NCI-H748 (cell line): ENCODE data around the gene PMF1.
A peak's percentile ranks its signal among the peaks of the same experiment; 100 is the strongest.
"Not testable (repeated sequence)": the region's sequence is repeated elsewhere in the genome, so short reads cannot be mapped to it uniquely, and the experiment has no call there.

Experiments used
- DNase-seq: peaks from one replicate; lab custom pipeline; 2025; ENCODE audit not compliant: unreplicated experiment; lab: John Stamatoyannopoulos, UW

PMF1 gene

GRCh38 chr1:156195853-156196252, 17.0 kb upstream of the PMF1 start:
- no peak for DNase-seq

GRCh38 chr1:156196445-156196844, 16.4 kb upstream of the PMF1 start:
- DNase-seq: no peak

DNA sequence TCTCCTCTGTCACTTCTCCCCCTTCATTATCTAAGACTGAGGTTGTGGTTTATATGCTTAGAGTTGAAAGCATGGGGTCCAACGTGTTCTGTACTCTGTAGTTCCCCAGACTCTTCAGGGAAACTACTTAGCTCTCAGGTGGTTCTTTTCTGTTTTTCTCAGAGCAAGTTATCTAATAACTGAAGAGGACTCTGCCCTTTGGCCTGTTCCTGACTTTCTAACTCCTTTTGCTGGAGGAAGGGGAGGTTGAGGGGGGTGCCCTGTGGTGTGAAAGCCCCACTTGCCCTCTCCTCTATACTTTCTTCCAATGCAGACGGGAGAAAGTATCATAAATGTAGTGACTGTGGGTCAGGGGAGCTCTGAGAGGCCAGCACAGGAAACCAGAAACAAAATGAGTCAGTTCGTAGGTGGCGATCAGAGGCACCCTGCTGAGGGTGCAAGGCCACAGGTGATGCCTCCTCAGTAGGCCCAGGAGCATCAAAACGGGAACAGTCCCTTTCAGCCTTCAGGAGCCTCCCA, 13.9 kb upstream of the PMF1 start:
- DNase-seq: no peak

DNA sequence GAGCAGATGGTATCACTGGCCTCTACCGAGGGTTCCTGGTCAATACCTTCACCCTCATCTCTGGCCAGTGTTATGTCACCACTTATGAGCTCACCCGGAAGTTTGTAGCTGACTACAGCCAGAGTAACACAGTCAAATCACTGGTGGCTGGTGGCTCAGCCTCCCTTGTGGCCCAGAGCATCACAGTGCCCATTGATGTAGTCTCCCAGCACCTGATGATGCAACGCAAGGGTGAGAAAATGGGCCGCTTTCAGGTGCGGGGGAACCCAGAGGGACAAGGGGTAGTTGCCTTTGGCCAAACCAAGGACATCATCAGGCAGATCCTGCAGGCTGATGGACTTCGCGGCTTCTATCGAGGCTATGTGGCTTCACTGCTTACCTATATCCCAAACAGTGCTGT, 12.8 kb upstream of the PMF1 start:
- DNase-seq: no peak

- DNase-seq: no peak
Observed at GRCh38 chr1:156203331-156203730, 9.5 kb upstream of the PMF1 start.

DNA sequence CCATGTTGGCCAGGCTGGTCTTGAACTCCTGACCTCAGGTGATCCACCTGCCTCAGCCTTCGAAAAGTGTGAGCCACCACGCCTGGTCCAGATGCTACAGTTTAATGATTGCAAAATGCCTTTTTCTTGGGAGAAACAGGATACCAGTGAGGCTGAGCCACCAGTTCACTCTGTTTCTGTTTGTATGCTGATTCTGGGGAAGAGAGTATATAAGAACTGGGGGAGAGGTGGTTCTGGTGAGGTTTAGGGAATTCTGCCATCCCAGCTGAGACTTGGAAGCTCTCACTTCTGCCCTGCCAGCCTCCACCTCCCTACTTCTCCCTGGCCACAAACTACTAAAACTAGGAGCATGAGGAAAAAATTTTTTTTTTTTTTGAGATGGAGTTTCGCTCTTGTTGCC, 8.1 kb upstream of the PMF1 start:
- DNase-seq: no peak

DNA sequence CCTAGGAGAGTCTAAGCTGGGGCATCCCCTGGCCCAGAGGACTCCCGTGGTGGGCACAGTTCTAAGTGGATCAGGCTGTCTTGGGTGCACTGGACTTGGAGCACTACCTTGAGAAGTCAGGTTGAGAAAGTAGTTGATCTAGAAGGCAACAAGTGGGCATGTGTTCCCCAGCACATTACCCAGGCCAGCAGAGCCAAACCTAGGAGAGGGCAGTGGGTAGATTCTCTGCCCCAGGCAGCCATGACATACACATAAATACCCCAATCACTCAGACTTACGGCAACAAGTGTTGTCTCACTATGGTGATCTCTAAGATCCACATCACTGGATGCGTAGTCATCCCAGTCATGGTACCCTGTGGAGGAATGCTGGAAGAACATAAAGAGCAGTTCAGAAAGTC, 1.6 kb upstream of the PMF1 start:
- no peak for DNase-seq

GRCh38 chr1:156212130-156212529, 677 bp upstream of the PMF1 start:
- peak; percentile 19 for DNase-seq

GRCh38 chr1:156213644-156213966, 798 bp downstream of the PMF1 start:
- DNase-seq: no peak

GRCh38 chr1:156214024-156214748, 1.4 kb downstream of the PMF1 start:
- peak; percentile 12 for DNase-seq

DNA sequence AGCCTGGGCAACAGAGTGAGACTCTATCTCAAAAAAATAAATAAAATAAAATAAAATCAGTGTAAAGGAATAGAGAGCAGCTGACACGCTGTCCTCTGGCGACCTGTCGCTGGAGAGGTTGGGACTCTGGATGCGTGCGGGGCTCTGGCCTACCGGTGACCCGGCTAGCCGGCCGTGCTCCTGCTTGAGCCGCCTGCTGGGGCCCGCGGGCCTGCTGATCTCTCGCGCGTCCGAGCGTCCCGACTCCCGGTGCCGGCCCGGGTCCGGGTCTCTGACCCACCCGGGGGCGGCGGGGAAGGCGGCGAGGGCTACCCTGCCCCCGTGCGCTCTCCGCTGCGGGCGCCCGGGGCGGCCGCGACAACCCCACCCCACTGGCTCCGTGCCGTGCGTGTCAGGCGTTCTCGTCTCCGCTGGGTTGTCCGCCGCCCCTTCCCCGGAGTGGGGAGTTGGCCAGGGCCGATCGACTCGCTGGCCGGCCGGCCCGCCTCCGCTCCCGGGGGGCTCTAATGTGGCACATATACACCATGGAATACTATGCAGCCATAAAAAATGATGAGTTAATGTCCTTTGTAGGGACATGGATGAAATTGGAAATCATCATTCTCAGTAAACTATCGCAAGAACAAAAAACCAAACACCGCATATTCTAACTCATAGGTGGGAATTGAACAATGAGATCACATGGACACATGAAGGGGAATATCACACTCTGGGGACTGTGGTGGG, 3.7 kb downstream of the PMF1 start:
- not testable (repeated sequence) for DNase-seq

- no peak for DNase-seq
Observed at GRCh38 chr1:156217871-156218270, 5.1 kb downstream of the PMF1 start.

GRCh38 chr1:156220226-156220625, 7.4 kb downstream of the PMF1 start:
- no peak for DNase-seq

- no peak for DNase-seq
Observed at GRCh38 chr1:156221986-156222692, 9.3 kb downstream of the PMF1 start.

DNA sequence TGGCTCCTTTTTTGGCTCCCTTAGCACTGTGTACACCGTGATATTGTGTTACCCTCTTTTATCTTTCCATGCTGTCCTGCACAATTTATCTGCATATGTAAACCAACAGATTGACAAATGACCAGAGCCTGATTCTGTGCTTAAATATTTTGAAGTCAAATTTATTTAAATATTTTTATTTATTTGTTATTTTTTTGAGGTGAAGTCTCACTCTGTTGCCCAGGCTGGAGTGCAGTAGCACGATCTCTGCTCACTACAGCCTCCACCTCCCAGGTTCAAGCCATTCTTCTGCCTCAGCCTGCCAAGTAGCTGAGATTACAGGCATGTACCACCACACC, 12.8 kb downstream of the PMF1 start:
- DNase-seq: no peak

- no peak for DNase-seq
Observed at GRCh38 chr1:156226116-156226538, 13.3 kb downstream of the PMF1 start.

DNA sequence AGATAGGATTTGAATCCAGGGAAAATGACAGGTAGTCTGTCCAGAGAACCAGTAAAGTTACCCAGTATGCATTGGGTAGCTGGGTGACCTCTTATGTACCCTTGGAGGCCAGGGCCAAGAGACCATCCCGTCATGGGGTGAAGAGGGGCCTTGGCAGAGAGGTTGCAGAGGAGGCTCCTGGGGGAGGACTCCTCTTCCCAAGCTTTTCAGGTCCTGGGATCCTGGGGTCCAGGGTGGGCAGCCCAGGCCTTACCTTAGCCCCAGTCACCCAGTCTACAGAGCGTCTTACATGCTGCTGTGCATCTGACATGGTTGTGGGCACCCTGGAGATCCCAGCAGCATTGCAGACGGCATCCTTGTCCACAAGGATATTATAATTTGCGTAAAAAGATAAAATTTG, 14.0 kb downstream of the PMF1 start:
- no peak for DNase-seq

- DNase-seq: no peak
Observed at GRCh38 chr1:156228501-156228900, 15.7 kb downstream of the PMF1 start.

GRCh38 chr1:156229809-156230472, 17.1 kb downstream of the PMF1 start:
- no peak for DNase-seq

DNA sequence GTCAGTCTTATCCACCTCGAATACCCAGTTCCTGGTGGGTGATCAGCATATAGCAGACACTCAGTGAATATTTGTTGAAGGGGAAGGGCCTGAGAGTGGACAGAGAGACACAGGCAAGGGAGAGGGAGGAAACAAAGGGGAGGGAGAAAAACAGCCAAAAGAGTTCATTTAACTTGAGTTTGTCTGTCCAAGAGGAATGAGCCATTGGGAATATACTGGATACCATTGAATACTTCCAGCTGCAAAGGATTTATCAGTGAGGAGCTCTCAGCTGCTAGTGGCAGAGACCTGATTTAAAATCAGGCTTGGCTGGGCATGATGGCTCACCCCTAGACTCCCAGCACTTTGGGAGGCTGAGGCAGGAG, 17.6 kb downstream of the PMF1 start:
- DNase-seq: no peak

GRCh38 chr1:156232201-156232894, 19.5 kb downstream of the PMF1 start:
- no peak for DNase-seq
